ENCODE measurements around the gene RNF141. TPM values are rescaled to one million over a fixed set of nuclear protein-coding genes. Genes with fewer than 3 reads are reported as not detected.

Gene RNF141
- total and polyA plus RNA-seq, 9 donors = 16.9 to 26.4 (median 19.4) TPM

GRCh38 chr11:10579700-10580099 is 38.7 kb upstream of the RNF141 start:
- Histone ChIP-seq H3K4me3 (ENCODE audit: low read length) (no peak overlapping the region), H3K27me3 (ENCODE audit: control insufficient read depth, insufficient read depth, low read length) (no peaks in the 10 kb centered on the region), H3K9me3 (replicated peaks; ENCODE audit: control insufficient read depth, low read depth, low read length) (no peaks in the 10 kb centered on the region), H3K4me1 (ENCODE audit: control insufficient read depth, insufficient read depth, low read length) (peaks cover 15% of the 10 kb centered on the region), H3K36me3 (ENCODE audit: control insufficient read depth, insufficient read depth, low read length) (peaks cover 2% of the 10 kb centered on the region), H3K27ac (ENCODE audit: low read length) (no peak overlapping the region)
- DNase-seq = no peak
- WGBS (ENCODE audit: insufficient coverage) = 86% methylated on average over 2 of the region's 3 CpGs

GRCh38 chr11:10576035-10576398 is 35.0 kb upstream of the RNF141 start:
- no peak overlapping the region for H3K4me3 ChIP-seq (ENCODE audit: low read length)
- no peak for DNase-seq
- H3K36me3 ChIP-seq (ENCODE audit: control insufficient read depth, insufficient read depth, low read length) = peaks cover 2% of the 10 kb centered on the region
- no peak overlapping the region for H3K27ac ChIP-seq (ENCODE audit: low read length)
- no peaks in the 10 kb centered on the region for H3K9me3 ChIP-seq (replicated peaks; ENCODE audit: control insufficient read depth, low read depth, low read length)
- H3K4me1 ChIP-seq (ENCODE audit: control insufficient read depth, insufficient read depth, low read length) = peaks cover 6% of the 10 kb centered on the region
- WGBS (ENCODE audit: insufficient coverage) = 88% methylated on average over 3 of the region's 4 CpGs
- H3K27me3 ChIP-seq (ENCODE audit: control insufficient read depth, insufficient read depth, low read length) = no peaks in the 10 kb centered on the region

- WGBS (ENCODE audit: insufficient coverage) = no CpG with 5 or more reads among the region's 3 CpGs
- DNase-seq = no peak
- Histone ChIP-seq H3K9me3 (replicated peaks; ENCODE audit: control insufficient read depth, low read depth, low read length) (no peaks in the 10 kb centered on the region), H3K27ac (ENCODE audit: low read length) (no peak overlapping the region), H3K4me1 (ENCODE audit: control insufficient read depth, insufficient read depth, low read length) (peaks cover 4% of the 10 kb centered on the region), H3K27me3 (ENCODE audit: control insufficient read depth, insufficient read depth, low read length) (no peaks in the 10 kb centered on the region), H3K36me3 (ENCODE audit: control insufficient read depth, insufficient read depth, low read length) (peaks cover 2% of the 10 kb centered on the region), H3K4me3 (ENCODE audit: low read length) (no peak overlapping the region)
Observed at GRCh38 chr11:10575346-10576034, 34.5 kb upstream of the RNF141 start.

GRCh38 chr11:10573556-10573955 is 32.6 kb upstream of the RNF141 start:
- H3K27ac ChIP-seq (ENCODE audit: low read length) = peak overlapping the region; percentile 44
- no peak overlapping the region for H3K4me3 ChIP-seq (ENCODE audit: low read length)
- H3K4me1 ChIP-seq (ENCODE audit: control insufficient read depth, insufficient read depth, low read length) = peaks cover 6% of the 10 kb centered on the region
- 69% methylated on average over 2 of the region's 3 CpGs for WGBS (ENCODE audit: insufficient coverage)
- H3K27me3 ChIP-seq (ENCODE audit: control insufficient read depth, insufficient read depth, low read length) = no peaks in the 10 kb centered on the region
- H3K9me3 ChIP-seq (replicated peaks; ENCODE audit: control insufficient read depth, low read depth, low read length) = no peaks in the 10 kb centered on the region
- H3K36me3 ChIP-seq (ENCODE audit: control insufficient read depth, insufficient read depth, low read length) = peaks cover 2% of the 10 kb centered on the region
- DNase-seq = peak; percentile 28

- Histone ChIP-seq H3K9me3 (replicated peaks; ENCODE audit: control insufficient read depth, low read depth, low read length) (no peaks in the 10 kb centered on the region), H3K36me3 (ENCODE audit: control insufficient read depth, insufficient read depth, low read length) (peaks cover 2% of the 10 kb centered on the region), H3K27me3 (ENCODE audit: control insufficient read depth, insufficient read depth, low read length) (no peaks in the 10 kb centered on the region), H3K27ac (ENCODE audit: low read length) (peak overlapping the region; percentile 44), H3K4me1 (ENCODE audit: control insufficient read depth, insufficient read depth, low read length) (peaks cover 8% of the 10 kb centered on the region), H3K4me3 (ENCODE audit: low read length) (no peak overlapping the region)
- no peak for DNase-seq
Observed at GRCh38 chr11:10573028-10573427, 32.0 kb upstream of the RNF141 start.

GRCh38 chr11:10572533-10572932 is 31.5 kb upstream of the RNF141 start:
- Histone ChIP-seq H3K4me3 (ENCODE audit: low read length) (no peak overlapping the region), H3K9me3 (replicated peaks; ENCODE audit: control insufficient read depth, low read depth, low read length) (no peaks in the 10 kb centered on the region), H3K4me1 (ENCODE audit: control insufficient read depth, insufficient read depth, low read length) (peaks cover 8% of the 10 kb centered on the region), H3K36me3 (ENCODE audit: control insufficient read depth, insufficient read depth, low read length) (peaks cover 2% of the 10 kb centered on the region), H3K27me3 (ENCODE audit: control insufficient read depth, insufficient read depth, low read length) (no peaks in the 10 kb centered on the region), H3K27ac (ENCODE audit: low read length) (no peak overlapping the region)
- DNase-seq = no peak
- whole genome bisulfite sequencing (ENCODE audit: insufficient coverage) = no CpG with 5 or more reads among the region's 2 CpGs

GRCh38 chr11:10568486-10568941 is 27.5 kb upstream of the RNF141 start, which contains the start of gene LYVE1:
Gene LYVE1 (minus strand): TSS chr11:10568665. CDS start chr11:10568532, 133 bp downstream.
- Histone ChIP-seq H3K27me3 (ENCODE audit: control insufficient read depth, insufficient read depth, low read length) (no peaks in the 10 kb centered on the region), H3K4me1 (ENCODE audit: control insufficient read depth, insufficient read depth, low read length) (peaks cover 8% of the 10 kb centered on the region), H3K9me3 (replicated peaks; ENCODE audit: control insufficient read depth, low read depth, low read length) (no peaks in the 10 kb centered on the region), H3K36me3 (ENCODE audit: control insufficient read depth, insufficient read depth, low read length) (no peaks in the 10 kb centered on the region), H3K4me3 (ENCODE audit: low read length) (peak within 1 kb of the TSS; percentile 19), H3K27ac (ENCODE audit: low read length) (peak within 1 kb of the TSS; percentile 68)
- peak; percentile 91 for DNase-seq
- WGBS (ENCODE audit: insufficient coverage) = 58% methylated on average over 2 of the region's 7 CpGs

- peaks cover 4% of the 10 kb centered on the region for H3K4me1 ChIP-seq (ENCODE audit: control insufficient read depth, insufficient read depth, low read length)
- H3K4me3 ChIP-seq (ENCODE audit: low read length) = no peak overlapping the region
- no CpG with 5 or more reads among the region's 2 CpGs for whole genome bisulfite sequencing (ENCODE audit: insufficient coverage)
- H3K36me3 ChIP-seq (ENCODE audit: control insufficient read depth, insufficient read depth, low read length) = no peaks in the 10 kb centered on the region
- H3K9me3 ChIP-seq (replicated peaks; ENCODE audit: control insufficient read depth, low read depth, low read length) = no peaks in the 10 kb centered on the region
- peak overlapping the region; percentile 23 for H3K27ac ChIP-seq (ENCODE audit: low read length)
- peak; percentile 53 for DNase-seq
- H3K27me3 ChIP-seq (ENCODE audit: control insufficient read depth, insufficient read depth, low read length) = no peaks in the 10 kb centered on the region
Observed at GRCh38 chr11:10567446-10567845, 26.5 kb upstream of the RNF141 start.

- Histone ChIP-seq H3K27ac (ENCODE audit: low read length) (no peak overlapping the region), H3K36me3 (ENCODE audit: control insufficient read depth, insufficient read depth, low read length) (no peaks in the 10 kb centered on the region), H3K9me3 (replicated peaks; ENCODE audit: control insufficient read depth, low read depth, low read length) (no peaks in the 10 kb centered on the region), H3K4me3 (ENCODE audit: low read length) (no peak overlapping the region), H3K4me1 (ENCODE audit: control insufficient read depth, insufficient read depth, low read length) (peaks cover 4% of the 10 kb centered on the region), H3K27me3 (ENCODE audit: control insufficient read depth, insufficient read depth, low read length) (no peaks in the 10 kb centered on the region)
- no peak for DNase-seq
- WGBS (ENCODE audit: insufficient coverage) = 71% methylated on average over 3 of the region's 6 CpGs
Observed at GRCh38 chr11:10566257-10566957, 25.4 kb upstream of the RNF141 start.

- Histone ChIP-seq H3K4me3 (ENCODE audit: low read length) (no peak overlapping the region), H3K27me3 (ENCODE audit: control insufficient read depth, insufficient read depth, low read length) (no peaks in the 10 kb centered on the region), H3K9me3 (replicated peaks; ENCODE audit: control insufficient read depth, low read depth, low read length) (no peaks in the 10 kb centered on the region), H3K27ac (ENCODE audit: low read length) (no peak overlapping the region), H3K36me3 (ENCODE audit: control insufficient read depth, insufficient read depth, low read length) (no peaks in the 10 kb centered on the region), H3K4me1 (ENCODE audit: control insufficient read depth, insufficient read depth, low read length) (peaks cover 4% of the 10 kb centered on the region)
- no peak for DNase-seq
- 100% methylated on average over 1 of the region's 4 CpGs for WGBS (ENCODE audit: insufficient coverage)
Observed at GRCh38 chr11:10565493-10565892, 24.5 kb upstream of the RNF141 start.
